GM12865 (cell line): ENCODE measurements around the gene PIGK.

Source experiments
- DNase-seq: peaks from one replicate; pipeline ENCODE4 v3.0.0; 2010; ENCODE audit warnings: low read depth
- H3K4me3 ChIP-seq: 2 replicates; pipeline ENCODE4 v1.5.1; 2011; ENCODE audit warnings: mild to moderate bottlenecking, low read depth, low read length, control low read depth
- TF ChIP-seq, protein P1 (sequence below): IDR thresholded peaks from 2 replicates; pipeline ENCODE4 v1.5.1; 2011; ENCODE audit warnings: low read length, control low read depth, low read depth, inconsistent platforms; ENCODE audit not compliant: insufficient read depth; ENCODE audit errors: missing control alignments

PIGK gene

DNA sequence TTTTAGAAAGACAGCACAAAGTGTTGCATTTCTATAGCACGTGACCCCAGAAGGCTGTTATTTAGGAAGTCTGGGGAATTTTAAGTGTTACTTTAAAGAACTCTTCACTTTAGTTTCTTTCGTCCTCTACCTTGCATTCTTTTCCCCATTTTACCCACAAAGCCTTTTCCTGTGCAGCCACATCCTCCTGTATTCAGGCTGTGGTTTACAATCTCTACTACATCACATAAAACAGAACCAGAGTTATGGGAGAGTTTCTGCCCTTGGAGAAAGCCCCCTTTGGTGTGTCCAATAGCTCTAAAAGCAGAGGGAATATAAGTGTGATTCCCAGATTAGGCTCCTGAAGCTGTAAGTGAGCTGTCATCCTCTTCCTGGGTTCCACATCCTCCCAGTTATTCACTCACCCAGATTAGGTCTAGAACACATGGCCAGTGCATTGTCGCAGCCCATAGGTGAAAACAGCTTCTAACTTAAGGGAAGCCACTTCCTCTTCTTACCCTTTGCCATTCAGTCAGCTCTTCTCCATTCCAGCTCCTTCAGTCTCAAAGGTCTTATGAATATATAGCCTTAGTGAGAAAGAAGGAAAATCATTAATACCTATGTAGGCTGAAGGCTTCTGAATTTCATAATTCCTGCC lies 171.1 kb downstream of the PIGK start:
- no peak for DNase-seq
- TF ChIP-seq, protein P1, sequence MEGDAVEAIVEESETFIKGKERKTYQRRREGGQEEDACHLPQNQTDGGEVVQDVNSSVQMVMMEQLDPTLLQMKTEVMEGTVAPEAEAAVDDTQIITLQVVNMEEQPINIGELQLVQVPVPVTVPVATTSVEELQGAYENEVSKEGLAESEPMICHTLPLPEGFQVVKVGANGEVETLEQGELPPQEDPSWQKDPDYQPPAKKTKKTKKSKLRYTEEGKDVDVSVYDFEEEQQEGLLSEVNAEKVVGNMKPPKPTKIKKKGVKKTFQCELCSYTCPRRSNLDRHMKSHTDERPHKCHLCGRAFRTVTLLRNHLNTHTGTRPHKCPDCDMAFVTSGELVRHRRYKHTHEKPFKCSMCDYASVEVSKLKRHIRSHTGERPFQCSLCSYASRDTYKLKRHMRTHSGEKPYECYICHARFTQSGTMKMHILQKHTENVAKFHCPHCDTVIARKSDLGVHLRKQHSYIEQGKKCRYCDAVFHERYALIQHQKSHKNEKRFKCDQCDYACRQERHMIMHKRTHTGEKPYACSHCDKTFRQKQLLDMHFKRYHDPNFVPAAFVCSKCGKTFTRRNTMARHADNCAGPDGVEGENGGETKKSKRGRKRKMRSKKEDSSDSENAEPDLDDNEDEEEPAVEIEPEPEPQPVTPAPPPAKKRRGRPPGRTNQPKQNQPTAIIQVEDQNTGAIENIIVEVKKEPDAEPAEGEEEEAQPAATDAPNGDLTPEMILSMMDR, result no peak
- H3K4me3 ChIP-seq, result no peak overlapping the region

DNA sequence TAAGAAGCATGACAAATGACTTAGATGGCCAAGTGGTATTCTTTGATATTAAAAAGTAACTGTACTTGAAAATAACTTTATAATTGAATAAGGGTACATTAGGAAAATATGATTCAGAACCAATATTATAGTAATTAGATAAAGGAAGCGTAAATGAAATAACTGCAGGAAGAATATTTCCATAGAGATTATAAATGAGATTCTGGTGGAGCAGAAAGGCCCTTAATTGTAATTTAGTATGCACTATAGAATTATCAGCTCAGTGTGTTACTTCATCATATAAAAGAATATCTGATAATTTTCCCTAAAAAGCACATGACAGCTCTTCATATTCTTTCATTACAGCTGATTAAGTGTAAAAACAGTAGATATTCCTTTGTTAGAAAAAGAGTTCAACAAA lies 171.7 kb downstream of the PIGK start:
- DNase-seq, result no peak
- TF ChIP-seq, protein P1, result no peak
- no peak overlapping the region for H3K4me3 ChIP-seq

- TF ChIP-seq, protein P1, result no peak
- DNase-seq, result no peak
- no peak overlapping the region for H3K4me3 ChIP-seq
Measured at GRCh38 chr1:77044133-77044849, 174.9 kb downstream of the PIGK start.

GRCh38 chr1:77040826-77041225 lies 178.4 kb downstream of the PIGK start:
- DNase-seq, result no peak
- TF ChIP-seq, protein P1, result no peak
- no peak overlapping the region for H3K4me3 ChIP-seq

- TF ChIP-seq, protein P1, result no peak
- DNase-seq, result no peak
- no peak overlapping the region for H3K4me3 ChIP-seq
Measured at GRCh38 chr1:77039739-77040138, 179.5 kb downstream of the PIGK start.

GRCh38 chr1:77039111-77039510 lies 180.1 kb downstream of the PIGK start:
- DNase-seq, result no peak
- TF ChIP-seq, protein P1, result no peak
- H3K4me3 ChIP-seq, result no peak overlapping the region
